ENCODE measurements around the gene NRXN2. TPM values are rescaled to one million over a fixed set of nuclear protein-coding genes. Genes with fewer than 3 reads are reported as not detected.
A peak's percentile ranks its signal among the peaks of the same experiment; 100 is the strongest.
"Not testable (repeated sequence)": the region's sequence is repeated elsewhere in the genome, so short reads cannot be mapped to it uniquely, and the experiment has no call there.

NRXN2 gene
- total and polyA plus RNA-seq, 11 donors = 0.42 to 5.5 (median 0.92) TPM; not detected in 1

DNA sequence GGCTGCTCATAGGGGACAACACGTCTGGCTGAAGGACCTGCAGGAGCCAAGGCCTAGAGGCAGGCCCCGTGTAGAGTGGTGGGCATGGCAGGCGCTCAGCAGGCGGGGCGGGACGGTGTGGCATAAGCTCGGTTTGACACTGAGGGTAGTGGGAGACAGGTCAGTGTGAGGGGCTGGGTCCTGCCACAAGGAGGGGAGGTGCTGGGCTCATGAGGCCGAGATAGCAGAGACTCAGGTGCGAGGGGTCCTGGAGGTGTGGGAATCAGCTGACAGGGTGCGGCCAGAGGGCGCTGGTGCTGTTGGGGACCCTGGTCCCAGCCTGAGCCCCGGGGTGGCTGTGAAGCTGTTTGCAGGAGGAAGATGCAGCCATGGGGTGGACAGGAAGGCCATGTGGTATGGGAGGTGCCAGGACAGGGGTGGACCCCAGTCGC lies 125.3 kb downstream of the NRXN2 start:
- 79 to 91% (median 87%) methylated on average over 13 of the region's 13 CpGs for WGBS, 4 donors
- intact Hi-C loops (cut with DNase I) = no loop called here
- Histone ChIP-seq H3K4me1 (no peaks in the 10 kb centered on the region), H3K4me3 (no peak overlapping the region), H3K9me3 (no peaks in the 10 kb centered on the region), H3K36me3 (no peaks in the 10 kb centered on the region), H3K27me3 (no peaks in the 10 kb centered on the region), H3K27ac (no peak overlapping the region)
- ATAC-seq = no peak
- TF ChIP-seq POLR2A (IDR thresholded peaks at IDR 0.05) (no peak), CTCF (IDR thresholded peaks at IDR 0.05) (no peak)
- peak in 2 of 5 donors; percentile 18 to 46 for DNase-seq

DNA sequence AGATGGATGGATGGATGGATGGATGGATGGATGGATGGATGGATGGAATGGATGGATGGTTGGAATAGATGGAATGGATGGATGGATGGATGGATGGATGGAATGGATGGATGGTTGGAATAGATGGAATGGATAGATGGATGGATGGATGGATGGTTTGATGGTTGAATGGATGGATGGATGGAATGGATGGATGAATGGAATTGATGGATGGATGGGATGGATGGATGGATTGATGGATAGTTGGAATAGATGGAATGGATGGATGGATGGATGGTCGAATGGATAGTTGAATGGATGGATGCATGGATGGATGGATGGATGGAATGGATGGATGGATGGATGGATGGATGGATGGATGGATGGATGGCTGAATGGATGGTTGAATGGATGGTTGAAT lies 127.1 kb downstream of the NRXN2 start:
- ATAC-seq; DNase-seq; intact Hi-C loops (cut with DNase I); H3K9me3 ChIP-seq; H3K27ac ChIP-seq; H3K36me3 ChIP-seq; H3K27me3 ChIP-seq; H3K4me3 ChIP-seq; H3K4me1 ChIP-seq: not testable (repeated sequence)
- WGBS, 4 donors = 59 to 73% (median 66%) methylated on average over 1 of the region's 1 CpG

- DNase-seq (peak in 2 of 5 donors; percentile 5 to 30), ATAC-seq (no peak)
- 85 to 89% (median 88%) methylated on average over 14 of the region's 14 CpGs for WGBS, 4 donors
- H3K27me3 ChIP-seq = no peaks in the 10 kb centered on the region
- TF ChIP-seq POLR2A (IDR thresholded peaks at IDR 0.05) (no peak), CTCF (IDR thresholded peaks at IDR 0.05) (no peak)
- H3K27ac ChIP-seq = no peak overlapping the region
- intact Hi-C loops (cut with DNase I) = no loop called here
- no peaks in the 10 kb centered on the region for H3K4me1 ChIP-seq
- no peak overlapping the region for H3K4me3 ChIP-seq
- H3K9me3 ChIP-seq = peaks cover 0 to 3% (median 0%) of the 10 kb centered on the region in 12 donors
- no peaks in the 10 kb centered on the region for H3K36me3 ChIP-seq
These were observed 128.6 kb downstream of the NRXN2 start for GRCh38 chr11:64594159-64594939.

GRCh38 chr11:64593156-64594105 lies 129.6 kb downstream of the NRXN2 start:
- peak in 1 of 5 donors; percentile 47 for DNase-seq
- H3K4me3 ChIP-seq = no peak overlapping the region
- H3K9me3 ChIP-seq = peaks cover 0 to 12% (median 2%) of the 10 kb centered on the region in 12 donors
- no peak for ATAC-seq
- no peaks in the 10 kb centered on the region for H3K4me1 ChIP-seq
- no peaks in the 10 kb centered on the region for H3K36me3 ChIP-seq
- H3K27me3 ChIP-seq = no peaks in the 10 kb centered on the region
- intact Hi-C loops (cut with DNase I) = no loop called here
- TF ChIP-seq POLR2A (IDR thresholded peaks at IDR 0.05) (no peak), CTCF (IDR thresholded peaks at IDR 0.05) (no peak)
- no peak overlapping the region for H3K27ac ChIP-seq
- 86 to 89% (median 87%) methylated on average over 17 to 32 of the region's 32 CpGs for WGBS, 4 donors

Data from heart left ventricle (tissue), 16 donors.